Neural cell (in vitro differentiated cells): ENCODE data around the gene UGP2. TPM values are rescaled to one million over a fixed set of nuclear protein-coding genes. Genes with fewer than 3 reads are reported as not detected.

Source experiments
- H2AFZ ChIP-seq: fragments of 200-600, 300-800 bp; sonication (generic), shearing (Covaris generic); 2 replicates; pipeline ENCODE4 v1.6.0; 2014; ENCODE audit warnings: low read depth, mild to moderate bottlenecking, antibody characterized with exemption, low read length, moderate library complexity
- H3F3A ChIP-seq: fragments of 200-600 bp; shearing (Covaris generic); 2 replicates; pipeline ENCODE4 v1.6.1; 2016; ENCODE audit warnings: mild to moderate bottlenecking, moderate library complexity, mixed read lengths, antibody characterized with exemption, low read length; ENCODE audit not compliant: insufficient read depth, poor library complexity, severe bottlenecking
- H3K27ac ChIP-seq: fragments of 200-600, 300-800 bp; sonication (generic), shearing (Covaris generic); 2 replicates; pipeline ENCODE4 v1.5.1; 2014; ENCODE audit warnings: mild to moderate bottlenecking, low read length, moderate library complexity
- H3K27me3 ChIP-seq: fragments of 300-800, 200-600 bp; sonication (generic), shearing (Covaris generic); 2 replicates; pipeline ENCODE4 v1.6.0; 2014; ENCODE audit warnings: mild to moderate bottlenecking, low read depth, low read length, moderate library complexity; ENCODE audit not compliant: insufficient read depth
- H3K36me3 ChIP-seq: fragments of 300-800, 200-600 bp; sonication (generic), shearing (Covaris generic); 2 replicates; pipeline ENCODE4 v1.5.1; 2014; ENCODE audit warnings: mild to moderate bottlenecking, antibody characterized with exemption, low read length, moderate library complexity; ENCODE audit not compliant: insufficient read depth
- H3K4me2 ChIP-seq: fragments of 300-800, 200-600 bp; sonication (generic), shearing (Covaris generic); 2 replicates; pipeline ENCODE4 v1.6.0; 2014; ENCODE audit warnings: mild to moderate bottlenecking, low read length
- H3K4me3 ChIP-seq: fragments of 300-800, 200-600 bp; sonication (generic), shearing (Covaris generic); 2 replicates; pipeline ENCODE4 v1.5.1; 2014; ENCODE audit warnings: mild to moderate bottlenecking, low read length, moderate library complexity
- H3K79me2 ChIP-seq: fragments of 200-600 bp; shearing (Covaris generic); replicated peaks from 2 replicates; pipeline ENCODE4 v1.6.0; 2014; ENCODE audit warnings: mild to moderate bottlenecking, low read length, moderate library complexity; ENCODE audit not compliant: insufficient read depth
- H3K9ac ChIP-seq: fragments of 300-800, 200-600 bp; sonication (generic), shearing (Covaris generic); 2 replicates; pipeline ENCODE4 v1.6.1; 2016; ENCODE audit warnings: mild to moderate bottlenecking, low read length, mixed read lengths
- H3K9me2 ChIP-seq: fragments of 200-600 bp; shearing (Covaris generic); 2 replicates; pipeline ENCODE4 v1.6.1; 2016; ENCODE audit warnings: mild to moderate bottlenecking, low read length, mixed read lengths; ENCODE audit not compliant: insufficient read depth
- H3K9me3 ChIP-seq: fragments of 200-600, 300-800 bp; sonication (generic), shearing (Covaris generic); 2 replicates; pipeline ENCODE4 v1.6.1; 2016; ENCODE audit warnings: mild to moderate bottlenecking, mixed run types, low read length, moderate library complexity, mixed read lengths
- H4K20me1 ChIP-seq: fragments of 200-600 bp; shearing (Covaris generic); 2 replicates; pipeline ENCODE4 v1.6.1; 2016; ENCODE audit warnings: mild to moderate bottlenecking, mixed run types; ENCODE audit not compliant: insufficient read depth
- EP300 ChIP-seq: fragments of 450-650 bp; conservative IDR thresholded peaks from 2 replicates; pipeline ENCODE4 v1.6.1; 2014; ENCODE audit warnings: antibody characterized with exemption, mild to moderate bottlenecking, moderate library complexity; ENCODE audit not compliant: poor library complexity, severe bottlenecking
- MXI1 ChIP-seq: fragments of 450-650 bp; conservative IDR thresholded peaks from 2 replicates; pipeline ENCODE4 v1.6.1; 2014; ENCODE audit warnings: antibody characterized with exemption, mild to moderate bottlenecking; ENCODE audit not compliant: poor library complexity, severe bottlenecking
- POLR2AphosphoS5 ChIP-seq: IDR thresholded peaks from 2 replicates; pipeline ENCODE4 v1.6.1; 2012
- RAD21 ChIP-seq: fragments of 450-650 bp; conservative IDR thresholded peaks from 2 replicates; pipeline ENCODE4 v1.6.1; 2014; ENCODE audit warnings: antibody characterized with exemption, mild to moderate bottlenecking, moderate library complexity
- SMC3 ChIP-seq: fragments of 450-650 bp; conservative IDR thresholded peaks from 2 replicates; pipeline ENCODE4 v1.6.1; 2014; ENCODE audit warnings: antibody characterized with exemption, mild to moderate bottlenecking, moderate library complexity; ENCODE audit not compliant: poor library complexity
- TAF1 ChIP-seq: IDR thresholded peaks from 2 replicates; pipeline ENCODE4 v1.6.1; 2012; ENCODE audit warnings: low read depth
- polyA plus RNA-seq: library from polyadenylated mRNA; depleted of rRNA; stranded (reverse); fragments of >200 nt; gene quantifications from 2 replicates; pipeline ENCODE4 v1.2.3, GENCODE V29; 2014
- TF ChIP-seq, protein P1 (sequence below): IDR thresholded peaks from 2 replicates; pipeline ENCODE4 v1.6.1; 2012; ENCODE audit warnings: borderline replicate concordance
- TF ChIP-seq, protein P2 (sequence below): fragments of 450-650 bp; IDR thresholded peaks from 2 replicates; pipeline ENCODE4 v1.5.1; 2014; ENCODE audit warnings: antibody characterized with exemption, mild to moderate bottlenecking, moderate library complexity; ENCODE audit not compliant: poor library complexity, severe bottlenecking

Gene UGP2
- polyA plus RNA-seq, 1 donor from 2014 or later, result 55.6 TPM

DNA sequence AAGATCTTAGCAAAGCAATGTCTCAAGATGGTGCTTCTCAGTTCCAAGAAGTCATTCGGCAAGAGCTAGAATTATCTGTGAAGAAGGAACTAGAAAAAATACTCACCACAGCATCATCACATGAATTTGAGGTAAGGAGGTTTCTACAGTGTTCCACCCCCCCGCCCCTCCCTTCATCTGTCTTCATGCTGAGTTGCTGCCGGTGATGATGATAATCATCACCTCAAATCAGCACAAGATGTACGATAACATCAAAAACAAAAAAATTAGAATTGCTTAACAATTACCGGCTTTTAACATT is 14.6 kb downstream of the UGP2 start:
- H3K9me2 ChIP-seq, result no peaks in the 10 kb centered on the region
- H4K20me1 ChIP-seq, result no peaks in the 10 kb centered on the region
- H3K4me2 ChIP-seq, result no peak overlapping the region
- H3K36me3 ChIP-seq, result peaks cover 10% of the 10 kb centered on the region
- H3K4me3 ChIP-seq, result no peak overlapping the region
- TF ChIP-seq SMC3, result no peak
- no peaks in the 10 kb centered on the region for H3K9me3 ChIP-seq
- no peaks in the 10 kb centered on the region for H3K79me2 ChIP-seq
- no peak overlapping the region for H3K27ac ChIP-seq
- H3K9ac ChIP-seq, result no peak overlapping the region
- no peak overlapping the region for H2AFZ ChIP-seq
- no peaks in the 10 kb centered on the region for H3K27me3 ChIP-seq
- H3F3A ChIP-seq, result no peaks in the 10 kb centered on the region

DNA sequence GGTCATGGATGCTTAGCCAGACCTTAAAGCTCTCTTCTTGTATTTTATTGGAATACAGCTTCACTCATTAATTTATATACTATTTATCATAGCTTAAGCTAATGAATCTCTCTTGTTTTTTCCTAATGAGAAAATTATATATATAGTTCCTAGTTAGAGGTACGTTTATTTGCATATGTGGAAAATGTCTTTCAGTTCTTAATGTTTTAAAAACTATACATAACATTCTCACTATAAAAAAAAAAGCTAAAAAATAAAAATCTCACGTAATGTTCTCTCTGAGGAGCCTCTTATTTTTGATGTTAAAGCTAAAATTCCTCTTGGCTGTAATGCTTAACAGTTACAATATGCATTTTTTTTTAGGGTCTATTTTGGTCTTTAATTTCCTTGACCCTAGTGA is 16.6 kb downstream of the UGP2 start:
- TF ChIP-seq EP300 (no peak), POLR2AphosphoS5 (no peak), MXI1 (no peak), SMC3 (no peak), RAD21 (no peak), TAF1 (no peak)
- TF ChIP-seq, protein P1, sequence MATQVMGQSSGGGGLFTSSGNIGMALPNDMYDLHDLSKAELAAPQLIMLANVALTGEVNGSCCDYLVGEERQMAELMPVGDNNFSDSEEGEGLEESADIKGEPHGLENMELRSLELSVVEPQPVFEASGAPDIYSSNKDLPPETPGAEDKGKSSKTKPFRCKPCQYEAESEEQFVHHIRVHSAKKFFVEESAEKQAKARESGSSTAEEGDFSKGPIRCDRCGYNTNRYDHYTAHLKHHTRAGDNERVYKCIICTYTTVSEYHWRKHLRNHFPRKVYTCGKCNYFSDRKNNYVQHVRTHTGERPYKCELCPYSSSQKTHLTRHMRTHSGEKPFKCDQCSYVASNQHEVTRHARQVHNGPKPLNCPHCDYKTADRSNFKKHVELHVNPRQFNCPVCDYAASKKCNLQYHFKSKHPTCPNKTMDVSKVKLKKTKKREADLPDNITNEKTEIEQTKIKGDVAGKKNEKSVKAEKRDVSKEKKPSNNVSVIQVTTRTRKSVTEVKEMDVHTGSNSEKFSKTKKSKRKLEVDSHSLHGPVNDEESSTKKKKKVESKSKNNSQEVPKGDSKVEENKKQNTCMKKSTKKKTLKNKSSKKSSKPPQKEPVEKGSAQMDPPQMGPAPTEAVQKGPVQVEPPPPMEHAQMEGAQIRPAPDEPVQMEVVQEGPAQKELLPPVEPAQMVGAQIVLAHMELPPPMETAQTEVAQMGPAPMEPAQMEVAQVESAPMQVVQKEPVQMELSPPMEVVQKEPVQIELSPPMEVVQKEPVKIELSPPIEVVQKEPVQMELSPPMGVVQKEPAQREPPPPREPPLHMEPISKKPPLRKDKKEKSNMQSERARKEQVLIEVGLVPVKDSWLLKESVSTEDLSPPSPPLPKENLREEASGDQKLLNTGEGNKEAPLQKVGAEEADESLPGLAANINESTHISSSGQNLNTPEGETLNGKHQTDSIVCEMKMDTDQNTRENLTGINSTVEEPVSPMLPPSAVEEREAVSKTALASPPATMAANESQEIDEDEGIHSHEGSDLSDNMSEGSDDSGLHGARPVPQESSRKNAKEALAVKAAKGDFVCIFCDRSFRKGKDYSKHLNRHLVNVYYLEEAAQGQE, result no peak
- TF ChIP-seq, protein P2, sequence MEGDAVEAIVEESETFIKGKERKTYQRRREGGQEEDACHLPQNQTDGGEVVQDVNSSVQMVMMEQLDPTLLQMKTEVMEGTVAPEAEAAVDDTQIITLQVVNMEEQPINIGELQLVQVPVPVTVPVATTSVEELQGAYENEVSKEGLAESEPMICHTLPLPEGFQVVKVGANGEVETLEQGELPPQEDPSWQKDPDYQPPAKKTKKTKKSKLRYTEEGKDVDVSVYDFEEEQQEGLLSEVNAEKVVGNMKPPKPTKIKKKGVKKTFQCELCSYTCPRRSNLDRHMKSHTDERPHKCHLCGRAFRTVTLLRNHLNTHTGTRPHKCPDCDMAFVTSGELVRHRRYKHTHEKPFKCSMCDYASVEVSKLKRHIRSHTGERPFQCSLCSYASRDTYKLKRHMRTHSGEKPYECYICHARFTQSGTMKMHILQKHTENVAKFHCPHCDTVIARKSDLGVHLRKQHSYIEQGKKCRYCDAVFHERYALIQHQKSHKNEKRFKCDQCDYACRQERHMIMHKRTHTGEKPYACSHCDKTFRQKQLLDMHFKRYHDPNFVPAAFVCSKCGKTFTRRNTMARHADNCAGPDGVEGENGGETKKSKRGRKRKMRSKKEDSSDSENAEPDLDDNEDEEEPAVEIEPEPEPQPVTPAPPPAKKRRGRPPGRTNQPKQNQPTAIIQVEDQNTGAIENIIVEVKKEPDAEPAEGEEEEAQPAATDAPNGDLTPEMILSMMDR, result no peak
- no peaks in the 10 kb centered on the region for H4K20me1 ChIP-seq
- no peaks in the 10 kb centered on the region for H3K79me2 ChIP-seq

DNA sequence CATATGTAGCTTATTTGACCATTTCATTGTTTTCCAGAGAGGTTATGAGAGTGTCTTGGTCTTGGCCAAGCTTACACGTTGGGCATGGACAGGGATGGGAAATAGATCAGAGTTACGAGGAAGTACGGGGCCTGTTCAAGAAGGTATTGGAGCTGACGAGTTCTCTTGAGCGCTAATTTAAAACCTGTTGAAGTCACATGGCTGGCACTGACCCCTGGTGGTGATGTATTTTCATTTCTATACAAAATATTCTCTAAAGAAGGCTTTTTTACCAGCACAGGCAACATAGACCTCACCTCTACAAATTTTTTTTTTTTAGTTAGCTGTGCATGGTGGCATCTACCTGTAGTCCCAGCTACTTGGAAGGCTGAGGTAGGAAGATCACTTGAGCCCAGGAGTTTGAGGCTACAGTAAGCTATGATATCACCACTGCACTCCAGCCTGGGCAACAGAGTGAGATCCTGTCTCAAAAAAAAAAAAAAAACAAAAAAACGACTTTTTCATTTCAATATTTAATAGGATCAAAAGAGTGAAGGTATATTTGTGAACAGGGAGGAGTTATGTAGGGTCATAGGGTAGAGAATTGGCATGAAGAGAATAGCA is 19.6 kb downstream of the UGP2 start:
- Histone ChIP-seq H3K27ac (no peak overlapping the region), H3K4me2 (no peak overlapping the region), H3K9ac (no peak overlapping the region), H3K9me2 (no peaks in the 10 kb centered on the region), H3K4me3 (no peak overlapping the region), H3K27me3 (no peaks in the 10 kb centered on the region), H2AFZ (no peak overlapping the region), H4K20me1 (no peaks in the 10 kb centered on the region), H3K9me3 (no peaks in the 10 kb centered on the region), H3F3A (no peaks in the 10 kb centered on the region), H3K36me3 (peaks cover 10% of the 10 kb centered on the region), H3K79me2 (no peaks in the 10 kb centered on the region)
- TF ChIP-seq RAD21, result peak; percentile 41
- TF ChIP-seq SMC3, result peak; percentile 55
- TF ChIP-seq, protein P2, result peak; percentile 47
- no peak for TF ChIP-seq TAF1

More for the DNA sequence above, 16.6 kb downstream of the UGP2 start:
- Histone ChIP-seq H3K36me3 (peaks cover 10% of the 10 kb centered on the region), H3K27me3 (no peaks in the 10 kb centered on the region), H3K4me2 (no peak overlapping the region), H3K9me3 (no peaks in the 10 kb centered on the region), H3F3A (no peaks in the 10 kb centered on the region), H3K27ac (no peak overlapping the region), H3K9ac (no peak overlapping the region), H3K4me3 (no peak overlapping the region), H3K9me2 (no peaks in the 10 kb centered on the region), H2AFZ (no peak overlapping the region)
